Caco-2 (cell line): ENCODE data around the gene RSPH4A. TPM values are rescaled to one million over a fixed set of nuclear protein-coding genes. Genes with fewer than 3 reads are reported as not detected.
"Not testable (repeated sequence)": the region's sequence is repeated elsewhere in the genome, so short reads cannot be mapped to it uniquely, and the experiment has no call there.

Experiments used
- BruUV-seq: library from RNA; stranded (reverse); fragments of 400-500 nt; replicated peaks from 2 replicates; lab custom pipeline; 2021; lab: Mats Ljungman, UMichigan
- CTCF ChIA-PET: fragments of 300-600 bp; sonication (Branson Sonifier 250); formaldehyde crosslinking; loops from one replicate; lab custom pipeline; 2022; ENCODE audit warnings: antibody characterized with exemption; lab: Charles Lee
- POLR2A ChIA-PET: fragments of 300-600 bp; sonication (Branson Sonifier 250); formaldehyde crosslinking; loops from one replicate; lab custom pipeline; 2022; ENCODE audit warnings: antibody characterized with exemption; lab: Charles Lee
- DNase-seq, 2 experiments: peaks; one replicate each; pipeline versions ENCODE4 v3.0.0 to v3.0.0-alpha.2; 2020 to 2022
- H3K27me3 ChIP-seq: replicated peaks from 2 replicates; pipeline ENCODE4 v1.6.0; 2011; ENCODE audit warnings: low read length; ENCODE audit not compliant: control insufficient read depth, insufficient read depth
- H3K36me3 ChIP-seq: 2 replicates; pipeline ENCODE4 v1.5.1; 2011; ENCODE audit warnings: low read length; ENCODE audit not compliant: control insufficient read depth, insufficient read depth
- H3K4me1 ChIP-seq: fragments of 250-450 bp; sonication (Bioruptor Pico); 2 replicates; pipeline ENCODE4 v1.5.1; 2020; ENCODE audit warnings: mild to moderate bottlenecking
- H3K4me3 ChIP-seq: 2 replicates; pipeline ENCODE4 v1.5.1; 2011; ENCODE audit warnings: low read depth, mild to moderate bottlenecking, control low read depth, low read length
- H3K9me3 ChIP-seq: fragments of 250-450 bp; sonication (Bioruptor Pico); 2 replicates; pipeline ENCODE4 v1.5.1; 2020; ENCODE audit warnings: mild to moderate bottlenecking, moderate library complexity
- H3K27ac Mint-ChIP-seq: one replicate; pipeline ENCODE4 v1.8.0; 2022; ENCODE audit warnings: mixed read lengths; ENCODE audit not compliant: unreplicated experiment
- H3K27me3 Mint-ChIP-seq: one replicate; pipeline ENCODE4 v1.8.0; 2022; ENCODE audit warnings: mixed read lengths; ENCODE audit not compliant: insufficient read depth, unreplicated experiment
- H3K36me3 Mint-ChIP-seq: one replicate; pipeline ENCODE4 v1.8.0; 2022; ENCODE audit warnings: mild to moderate bottlenecking, mixed read lengths; ENCODE audit not compliant: insufficient read depth, unreplicated experiment
- H3K4me1 Mint-ChIP-seq: one replicate; pipeline ENCODE4 v1.8.0; 2022; ENCODE audit warnings: low read depth, mixed read lengths; ENCODE audit not compliant: unreplicated experiment
- H3K4me3 Mint-ChIP-seq: one replicate; pipeline ENCODE4 v1.8.0; 2022; ENCODE audit warnings: mild to moderate bottlenecking, moderate library complexity, mixed read lengths; ENCODE audit not compliant: unreplicated experiment
- H3K9me3 Mint-ChIP-seq: one replicate; pipeline ENCODE4 v1.8.0; 2022; ENCODE audit warnings: mixed read lengths; ENCODE audit not compliant: unreplicated experiment
- intact Hi-C: fragments of 100-400 bp; cut with micrococcal nuclease; formaldehyde crosslinking; loops from one replicate; pipeline ENCODE4 v1.10.0; 2022; ENCODE audit not compliant: unreplicated experiment
- total RNA-seq: library from RNA; stranded (reverse); gene quantifications from 2 replicates; pipeline ENCODE4 v1.2.3, GENCODE V29; 2022
- TF ChIP-seq, protein P1 (sequence below), 2 experiments: fragments of 200-600 bp in 1 of 2; IDR thresholded peaks; 1 replicate in 1 of 2; 2 replicates in 1 of 2; pipeline versions ENCODE4 v1.5.1 to v1.8.0; 2011 to 2022; ENCODE audit warnings: antibody characterized with exemption in 1 of 2, control low read depth in 1 of 2, inconsistent platforms in 1 of 2, low read depth in 1 of 2, low read length in 1 of 2, mild to moderate bottlenecking in 1 of 2, moderate library complexity in 1 of 2; ENCODE audit not compliant: insufficient read depth in 1 of 2, severe bottlenecking in 1 of 2, unreplicated experiment in 1 of 2

Gene RSPH4A
- total RNA-seq, 1 experiment from 2014 or later, result 0.20 TPM

DNA sequence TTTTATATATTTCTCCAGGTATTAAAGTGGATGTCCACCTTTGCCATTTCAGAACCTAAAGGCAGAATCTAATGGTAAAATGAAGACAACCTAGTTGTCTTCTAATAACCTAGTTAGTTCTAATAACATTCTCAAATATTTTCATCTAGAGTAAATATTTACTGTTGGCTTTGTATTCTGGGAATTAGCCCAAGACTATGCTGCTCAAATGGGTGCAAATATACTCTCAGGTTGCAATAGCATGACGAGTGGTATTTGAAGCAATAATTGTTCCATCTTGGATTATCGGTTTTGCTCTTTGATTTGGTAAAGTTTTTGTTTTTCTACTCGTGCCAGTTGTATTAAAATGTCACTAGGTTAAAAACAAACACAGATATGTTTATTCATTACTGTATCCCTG is 21.0 kb upstream of the RSPH4A start:
- no TSS peak for BruUV-seq
- Mint-ChIP-seq H3K4me1 (no peaks in the 10 kb centered on the region), H3K4me3 (no peak overlapping the region), H3K9me3 (no peaks in the 10 kb centered on the region), H3K27ac (no peak overlapping the region), H3K27me3 (no peaks in the 10 kb centered on the region), H3K36me3 (peaks cover 7% of the 10 kb centered on the region)
- no peaks in the 10 kb centered on the region for H3K27me3 ChIP-seq
- TF ChIP-seq, protein P1, sequence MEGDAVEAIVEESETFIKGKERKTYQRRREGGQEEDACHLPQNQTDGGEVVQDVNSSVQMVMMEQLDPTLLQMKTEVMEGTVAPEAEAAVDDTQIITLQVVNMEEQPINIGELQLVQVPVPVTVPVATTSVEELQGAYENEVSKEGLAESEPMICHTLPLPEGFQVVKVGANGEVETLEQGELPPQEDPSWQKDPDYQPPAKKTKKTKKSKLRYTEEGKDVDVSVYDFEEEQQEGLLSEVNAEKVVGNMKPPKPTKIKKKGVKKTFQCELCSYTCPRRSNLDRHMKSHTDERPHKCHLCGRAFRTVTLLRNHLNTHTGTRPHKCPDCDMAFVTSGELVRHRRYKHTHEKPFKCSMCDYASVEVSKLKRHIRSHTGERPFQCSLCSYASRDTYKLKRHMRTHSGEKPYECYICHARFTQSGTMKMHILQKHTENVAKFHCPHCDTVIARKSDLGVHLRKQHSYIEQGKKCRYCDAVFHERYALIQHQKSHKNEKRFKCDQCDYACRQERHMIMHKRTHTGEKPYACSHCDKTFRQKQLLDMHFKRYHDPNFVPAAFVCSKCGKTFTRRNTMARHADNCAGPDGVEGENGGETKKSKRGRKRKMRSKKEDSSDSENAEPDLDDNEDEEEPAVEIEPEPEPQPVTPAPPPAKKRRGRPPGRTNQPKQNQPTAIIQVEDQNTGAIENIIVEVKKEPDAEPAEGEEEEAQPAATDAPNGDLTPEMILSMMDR (IDR thresholded peaks at IDR 0.05; ENCODE audit: insufficient read depth in 1 of 2, low read depth in 1 of 2, low read length in 1 of 2, severe bottlenecking in 1 of 2, unreplicated experiment in 1 of 2), result no peak
- no peaks in the 10 kb centered on the region for H3K9me3 ChIP-seq
- ChIA-PET CTCF (no interaction called here), POLR2A (no interaction called here)
- no peaks in the 10 kb centered on the region for H3K4me1 ChIP-seq
- H3K4me3 ChIP-seq, result no peak overlapping the region
- no peak for DNase-seq
- intact Hi-C loops, result no loop called here
- no peaks in the 10 kb centered on the region for H3K36me3 ChIP-seq

DNA sequence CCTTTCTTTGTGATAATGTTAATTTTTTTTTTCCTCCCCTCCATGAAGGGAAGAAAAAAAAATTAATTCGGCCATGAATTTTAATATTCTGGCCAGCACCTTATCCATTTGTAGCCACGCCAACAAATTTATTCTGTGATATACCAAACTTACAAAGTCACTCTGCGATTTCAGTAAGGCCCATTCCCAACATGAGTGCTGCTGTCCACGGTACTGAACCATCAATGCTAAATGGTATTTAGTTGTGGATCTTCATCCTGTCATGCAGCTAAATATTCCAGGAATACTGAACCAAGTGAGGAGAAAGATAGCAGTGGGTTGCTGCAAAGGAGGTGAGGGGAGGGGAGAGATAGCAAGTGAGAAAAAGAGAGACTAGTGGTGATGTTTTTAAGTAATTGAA is 19.5 kb upstream of the RSPH4A start:
- H3K4me1 ChIP-seq, result no peaks in the 10 kb centered on the region
- no peaks in the 10 kb centered on the region for H3K27me3 Mint-ChIP-seq
- H3K27me3 ChIP-seq, result no peaks in the 10 kb centered on the region
- H3K36me3 ChIP-seq, result no peaks in the 10 kb centered on the region
- no peak overlapping the region for H3K27ac Mint-ChIP-seq
- no peak overlapping the region for H3K4me3 Mint-ChIP-seq
- H3K4me3 ChIP-seq, result no peak overlapping the region
- no peaks in the 10 kb centered on the region for H3K9me3 ChIP-seq
- TF ChIP-seq, protein P1 (IDR thresholded peaks at IDR 0.05; ENCODE audit: insufficient read depth in 1 of 2, low read depth in 1 of 2, low read length in 1 of 2, severe bottlenecking in 1 of 2, unreplicated experiment in 1 of 2), result no peak
- DNase-seq, result peak in 1 of 2 experiments; percentile 24
- POLR2A ChIA-PET, result no interaction called here
- H3K36me3 Mint-ChIP-seq, result peaks cover 7% of the 10 kb centered on the region
- CTCF ChIA-PET, result no interaction called here
- H3K4me1 Mint-ChIP-seq, result no peaks in the 10 kb centered on the region
- no peaks in the 10 kb centered on the region for H3K9me3 Mint-ChIP-seq
- intact Hi-C loops, result no loop called here
- no TSS peak for BruUV-seq

DNA sequence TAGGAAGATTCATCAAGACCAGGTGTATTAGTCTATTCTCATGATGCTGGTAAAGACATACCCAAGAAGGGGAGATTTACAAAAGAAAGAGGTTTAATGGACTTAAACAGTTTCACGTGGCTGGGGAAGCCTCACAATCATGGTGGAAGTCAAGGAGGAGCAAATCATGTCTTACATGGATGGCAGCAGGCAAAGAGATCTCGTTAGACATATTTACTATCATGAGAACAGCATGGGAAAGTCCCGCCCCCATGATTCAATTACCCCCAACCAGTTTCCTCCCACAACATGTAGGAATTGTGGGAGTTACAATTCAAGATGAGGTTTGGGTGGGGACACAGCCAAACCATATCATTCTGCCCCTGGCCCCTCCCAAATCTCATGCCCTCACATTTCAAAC is 12.4 kb upstream of the RSPH4A start:
- CTCF ChIA-PET, H3K9me3 ChIP-seq, DNase-seq, POLR2A ChIA-PET, H3K4me3 ChIP-seq, H3K27ac Mint-ChIP-seq, H3K36me3 ChIP-seq, BruUV-seq, H3K27me3 ChIP-seq, H3K27me3 Mint-ChIP-seq, H3K4me1 ChIP-seq, H3K4me3 Mint-ChIP-seq, H3K4me1 Mint-ChIP-seq, intact Hi-C loops, H3K36me3 Mint-ChIP-seq: not testable (repeated sequence)
- peaks cover 23% of the 10 kb centered on the region for H3K9me3 Mint-ChIP-seq

DNA sequence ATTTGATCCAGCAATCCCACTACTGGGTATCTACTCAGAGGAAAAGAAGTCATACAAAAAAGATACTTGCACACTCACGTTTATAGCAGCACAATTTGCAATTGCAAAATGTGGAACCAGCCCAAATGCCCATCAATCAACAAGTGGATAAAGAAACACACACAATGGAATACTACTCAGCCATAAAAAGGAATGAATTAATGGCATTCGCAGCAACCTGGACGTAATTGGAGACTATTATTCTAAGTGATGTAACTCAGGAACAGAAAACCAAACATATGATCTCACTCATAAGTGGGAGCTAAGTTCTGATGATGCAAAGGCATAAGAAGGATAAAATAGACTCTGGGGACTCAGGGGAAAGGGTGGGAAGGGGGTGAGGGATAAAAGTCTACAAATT is 11.4 kb upstream of the RSPH4A start:
- BruUV-seq, CTCF ChIA-PET, H3K4me1 Mint-ChIP-seq, H3K27me3 Mint-ChIP-seq, POLR2A ChIA-PET, H3K27ac Mint-ChIP-seq, H3K36me3 Mint-ChIP-seq, H3K27me3 ChIP-seq, H3K4me3 Mint-ChIP-seq, DNase-seq, intact Hi-C loops, H3K36me3 ChIP-seq, H3K4me3 ChIP-seq, H3K4me1 ChIP-seq, H3K9me3 ChIP-seq: not testable (repeated sequence)
- peaks cover 23% of the 10 kb centered on the region for H3K9me3 Mint-ChIP-seq
